Liver (tissue), 9 donors: Measurements from ENCODE around the gene PC. TPM values are rescaled to one million over a fixed set of nuclear protein-coding genes. Genes with fewer than 3 reads are reported as not detected.

Source experiments
- DNase-seq: peaks from one replicate; pipeline ENCODE4 v3.0.0-alpha.2; 2017; ENCODE audit warnings: low spot score
- H3K27ac ChIP-seq, 2 donors: one replicate each; pipeline ENCODE4 v1.7.0; 2013; ENCODE audit warnings: inconsistent platforms in 2 of 2, low read length in 2 of 2, control low read depth in 1 of 2, low read depth in 1 of 2, mild to moderate bottlenecking in 1 of 2
- H3K27me3 ChIP-seq, 4 donors: one replicate each; pipeline versions ENCODE4 v1.6.1 to v1.7.0; 2013; ENCODE audit warnings: low read length in 3 of 4, inconsistent platforms in 1 of 4, mild to moderate bottlenecking in 1 of 4, moderate library complexity in 1 of 4; ENCODE audit not compliant: control insufficient read depth in 4 of 4, insufficient read depth in 4 of 4
- H3K36me3 ChIP-seq, 4 donors: one replicate each; pipeline versions ENCODE4 v1.6.1 to v1.7.0; 2013; ENCODE audit warnings: low read length in 3 of 4, mild to moderate bottlenecking in 3 of 4, low read depth in 1 of 4, moderate library complexity in 1 of 4; ENCODE audit not compliant: control insufficient read depth in 4 of 4, insufficient read depth in 3 of 4
- H3K4me1 ChIP-seq, 4 donors: one replicate each; pipeline versions ENCODE4 v1.6.1 to v1.7.0; 2013; ENCODE audit warnings: low read length in 3 of 4, mild to moderate bottlenecking in 3 of 4, moderate library complexity in 1 of 4; ENCODE audit not compliant: control insufficient read depth in 4 of 4, insufficient read depth in 4 of 4
- H3K4me3 ChIP-seq, 3 donors: one replicate each; pipeline versions ENCODE4 v1.6.1 to v1.7.0; 2013; ENCODE audit warnings: low read length in 3 of 3, control low read depth in 1 of 3, low read depth in 1 of 3, mild to moderate bottlenecking in 1 of 3
- H3K9ac ChIP-seq, 2 donors: one replicate each; pipeline ENCODE4 v1.7.0; 2013; ENCODE audit warnings: low read length in 2 of 2, mild to moderate bottlenecking in 2 of 2, moderate library complexity in 2 of 2, control low read depth in 1 of 2, low read depth in 1 of 2
- H3K9me3 ChIP-seq, 4 donors: one replicate each; pipeline versions ENCODE4 v1.6.1 to v1.7.0; 2013; ENCODE audit warnings: low read length in 3 of 4; ENCODE audit not compliant: control insufficient read depth in 4 of 4
- CTCF ChIP-seq: fragments of 150-350 bp; IDR thresholded peaks from 2 replicates; pipeline ENCODE4 v1.5.1; 2017; ENCODE audit warnings: improper control_type of control experiment, low read depth, low read length; ENCODE audit not compliant: missing input control
- EGR1 ChIP-seq, 2 donors: IDR thresholded peaks; 2 replicates each; pipeline ENCODE4 v1.6.1; 2016 to 2018; ENCODE audit warnings: antibody characterized with exemption in 2 of 2, low read depth in 2 of 2
- FOXA2 ChIP-seq: IDR thresholded peaks from 2 replicates; pipeline ENCODE4 v1.6.1; 2016; ENCODE audit warnings: antibody characterized with exemption
- GABPA ChIP-seq, 2 donors: IDR thresholded peaks in 1 of 2; conservative IDR thresholded peaks in 1 of 2; 2 replicates each; pipeline ENCODE4 v1.6.1; 2016; ENCODE audit warnings: antibody characterized with exemption in 2 of 2, mild to moderate bottlenecking in 1 of 2, moderate library complexity in 1 of 2
- HNF4A ChIP-seq, 2 donors: conservative IDR thresholded peaks; 2 replicates each; pipeline ENCODE4 v1.6.1; 2016; ENCODE audit warnings: antibody characterized with exemption in 2 of 2, mild to moderate bottlenecking in 2 of 2
- MAX ChIP-seq: IDR thresholded peaks from 2 replicates; pipeline ENCODE4 v1.6.1; 2016; ENCODE audit warnings: antibody characterized with exemption
- RAD21 ChIP-seq, 2 donors: IDR thresholded peaks; 2 replicates each; pipeline ENCODE4 v1.6.1; 2016; ENCODE audit warnings: antibody characterized with exemption in 2 of 2, mild to moderate bottlenecking in 2 of 2
- REST ChIP-seq: IDR thresholded peaks from 2 replicates; pipeline ENCODE4 v1.6.1; 2016; ENCODE audit warnings: antibody characterized with exemption, mild to moderate bottlenecking
- RXRA ChIP-seq, 2 donors: IDR thresholded peaks; 2 replicates each; pipeline ENCODE4 v1.6.1; 2017 to 2018; ENCODE audit warnings: antibody characterized with exemption in 2 of 2, mild to moderate bottlenecking in 1 of 2
- TAF1 ChIP-seq: conservative IDR thresholded peaks from 2 replicates; pipeline ENCODE4 v1.6.1; 2016; ENCODE audit warnings: antibody characterized with exemption, mild to moderate bottlenecking
- YY1 ChIP-seq: IDR thresholded peaks from 2 replicates; pipeline ENCODE4 v1.6.1; 2016; ENCODE audit warnings: antibody characterized with exemption, mild to moderate bottlenecking
- WGBS: extraction: QIAGEN DNeasy Blood & Tissue Kit; methylation state at CpG from one replicate; pipeline ENCODE4 v1.1.7; 2013; 5-methylcytosine and 5-hydroxymethylcytosine counted together
- polyA plus RNA-seq, 2 donors: library from polyadenylated mRNA; stranded (reverse) in 1 of 2; unstranded in 1 of 2; fragments of 200-250 nt in 1 of 2; fragments of >200 nt in 1 of 2; fragmentation: Nextera tagmentation in 1 of 2; extraction: Ambion mirVana in 1 of 2; gene quantifications; one replicate each; pipeline versions ENCODE4 v1.2.1 to v1.2.3, GENCODE V29; 2013 to 2015
- total RNA-seq, 2 donors: library from RNA; depleted of rRNA; stranded (reverse); fragments of >200 nt; gene quantifications; one replicate each; pipeline ENCODE4 v1.2.3, GENCODE V29; 2014
- donor health status: healthy.
- donor health status: healthy.
- donor health status: healthy.
- donor health status: healthy.
- donor health status: healthy.

Gene PC
- total and polyA plus RNA-seq, 4 donors: 144 to 583 (median 296) TPM

GRCh38 chr11:66885469-66885868 is 72.7 kb downstream of the PC start (continued):
- no peak for TF ChIP-seq MAX

GRCh38 chr11:66884443-66884842 is 73.7 kb downstream of the PC start:
- H3K4me1 ChIP-seq: peaks cover 16 to 34% (median 33%) of the 10 kb centered on the region in 4 donors
- no peak overlapping the region for H3K9ac ChIP-seq
- H3K4me3 ChIP-seq: no peak overlapping the region
- no peak overlapping the region for H3K27ac ChIP-seq
- H3K27me3 ChIP-seq: no peaks in the 10 kb centered on the region
- H3K36me3 ChIP-seq: peaks cover 0 to 2% (median 0%) of the 10 kb centered on the region in 4 donors
- 78% methylated on average over 4 of the region's 4 CpGs for WGBS
- TF ChIP-seq HNF4A (conservative IDR thresholded peaks at IDR 0.05) (peak; percentile 39 to 53), RXRA (IDR thresholded peaks at IDR 0.05) (peak in 1 of 2 donors; percentile 23), MAX (no peak)
- DNase-seq: no peak
- H3K9me3 ChIP-seq: no peaks in the 10 kb centered on the region

GRCh38 chr11:66883016-66883965 is 74.9 kb downstream of the PC start:
- TF ChIP-seq EGR1 (IDR thresholded peaks at IDR 0.05; ENCODE audit: low read depth in 2 of 2) (no peak), CTCF (peak; percentile 13), FOXA2 (no peak), YY1 (no peak), RAD21 (IDR thresholded peaks at IDR 0.05) (peak; percentile 16 to 53), TAF1 (no peak), REST (no peak), GABPA (IDR thresholded peaks at IDR 0.05 in 1 of 2, conservative IDR thresholded peaks at IDR 0.05 in 1 of 2) (no peak)
- 72% methylated on average over 29 of the region's 29 CpGs for WGBS
- H3K27me3 ChIP-seq: no peaks in the 10 kb centered on the region
- H3K36me3 ChIP-seq: peaks cover 0 to 2% (median 0%) of the 10 kb centered on the region in 4 donors
- peaks cover 28 to 46% (median 36%) of the 10 kb centered on the region in 4 donors for H3K4me1 ChIP-seq
- DNase-seq: peak; percentile 77
- no peaks in the 10 kb centered on the region for H3K9me3 ChIP-seq
- H3K4me3 ChIP-seq: no peak overlapping the region
- no peak overlapping the region for H3K9ac ChIP-seq
- peak overlapping the region; percentile 6 to 53 for H3K27ac ChIP-seq
